ENCODE results near the gene FAM120B.

FAM120B gene

DNA sequence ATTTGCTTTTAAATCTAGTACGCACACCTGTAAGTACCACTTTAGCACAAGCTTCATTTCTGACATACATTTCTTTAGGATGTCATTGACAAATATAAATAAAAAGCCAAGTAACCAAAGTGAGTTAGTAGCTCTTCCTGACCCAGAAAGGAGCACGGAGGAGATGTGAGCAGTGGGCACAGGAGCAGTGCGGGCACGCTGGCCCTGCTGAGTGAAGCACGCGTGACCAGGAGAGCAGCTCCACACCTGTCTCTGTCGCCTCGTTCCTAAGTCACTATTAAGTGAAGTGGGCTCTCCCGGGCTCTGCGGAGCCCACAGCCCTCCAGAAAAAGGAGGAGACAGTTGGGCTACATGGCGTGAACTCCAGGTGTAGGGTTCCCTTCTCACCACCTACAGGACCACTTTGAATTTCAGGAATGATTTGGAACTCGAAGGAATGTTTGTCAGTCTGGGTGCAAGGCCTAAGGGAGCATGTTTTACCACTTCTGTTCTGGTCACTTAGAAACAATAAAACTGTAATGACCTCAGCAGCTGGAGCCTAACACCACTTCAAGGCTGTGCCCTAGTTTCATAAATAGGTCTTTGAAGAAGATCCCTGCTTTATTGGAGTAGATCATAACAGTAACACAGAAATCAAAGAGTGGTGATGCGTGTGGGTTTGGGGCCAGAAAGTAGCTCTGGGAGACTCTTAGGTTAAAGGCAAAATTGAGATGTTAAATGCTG is 95.9 kb downstream of the FAM120B start:
- TF ChIP-seq, protein P1, sequence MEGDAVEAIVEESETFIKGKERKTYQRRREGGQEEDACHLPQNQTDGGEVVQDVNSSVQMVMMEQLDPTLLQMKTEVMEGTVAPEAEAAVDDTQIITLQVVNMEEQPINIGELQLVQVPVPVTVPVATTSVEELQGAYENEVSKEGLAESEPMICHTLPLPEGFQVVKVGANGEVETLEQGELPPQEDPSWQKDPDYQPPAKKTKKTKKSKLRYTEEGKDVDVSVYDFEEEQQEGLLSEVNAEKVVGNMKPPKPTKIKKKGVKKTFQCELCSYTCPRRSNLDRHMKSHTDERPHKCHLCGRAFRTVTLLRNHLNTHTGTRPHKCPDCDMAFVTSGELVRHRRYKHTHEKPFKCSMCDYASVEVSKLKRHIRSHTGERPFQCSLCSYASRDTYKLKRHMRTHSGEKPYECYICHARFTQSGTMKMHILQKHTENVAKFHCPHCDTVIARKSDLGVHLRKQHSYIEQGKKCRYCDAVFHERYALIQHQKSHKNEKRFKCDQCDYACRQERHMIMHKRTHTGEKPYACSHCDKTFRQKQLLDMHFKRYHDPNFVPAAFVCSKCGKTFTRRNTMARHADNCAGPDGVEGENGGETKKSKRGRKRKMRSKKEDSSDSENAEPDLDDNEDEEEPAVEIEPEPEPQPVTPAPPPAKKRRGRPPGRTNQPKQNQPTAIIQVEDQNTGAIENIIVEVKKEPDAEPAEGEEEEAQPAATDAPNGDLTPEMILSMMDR (IDR thresholded peaks at IDR 0.05; ENCODE audit: insufficient read depth, low read depth, low read length, missing control alignments) = no peak
- DNase-seq (ENCODE audit: low read depth) = no peak

DNA sequence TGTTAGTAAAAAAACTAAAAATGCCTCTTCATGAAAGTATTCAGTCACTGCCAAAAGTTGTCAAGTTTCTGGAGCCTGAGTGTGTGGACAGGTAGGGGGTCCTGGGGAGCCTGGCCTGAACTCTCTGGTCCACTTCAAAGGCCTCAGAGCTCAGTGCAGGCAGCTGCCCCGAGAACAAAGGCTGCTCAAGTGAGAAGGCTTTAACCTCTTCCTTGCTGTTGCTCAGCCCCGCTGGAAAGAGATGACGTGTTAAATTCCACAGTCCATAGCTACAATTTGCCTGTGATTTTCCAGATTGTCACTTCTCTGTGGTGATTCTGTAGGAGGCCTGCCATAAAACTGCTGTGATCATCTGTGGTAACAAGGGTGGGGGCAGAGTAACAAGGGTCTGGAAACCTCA is 96.9 kb downstream of the FAM120B start:
- H3K4me3 ChIP-seq (ENCODE audit: low read length) = no peak overlapping the region
- DNase-seq (ENCODE audit: low read depth) = peak; percentile 19
- TF ChIP-seq, protein P1 (IDR thresholded peaks at IDR 0.05; ENCODE audit: insufficient read depth, low read depth, low read length, missing control alignments) = no peak

More for the DNA sequence above, 95.9 kb downstream of the FAM120B start:
- H3K4me3 ChIP-seq (ENCODE audit: low read length) = no peak overlapping the region

DNA sequence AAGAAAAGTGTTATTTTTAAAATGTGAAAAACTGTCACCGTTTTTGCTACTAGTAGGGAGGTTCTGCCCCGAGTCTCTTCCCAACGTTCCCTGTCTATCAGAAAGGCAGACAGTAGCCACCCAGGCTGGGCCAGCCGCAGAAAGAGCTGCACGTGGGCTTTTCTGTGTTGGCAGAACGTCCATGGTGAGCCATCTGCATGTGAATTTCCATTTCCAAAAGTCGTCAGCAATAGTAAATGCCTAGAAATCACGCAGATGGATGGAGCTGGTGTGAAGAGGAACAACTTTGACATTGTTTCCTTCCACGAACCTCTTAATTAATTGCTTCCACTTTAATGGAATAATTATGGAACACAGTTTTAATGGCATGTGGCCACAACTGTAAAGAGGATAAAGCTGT is 97.5 kb downstream of the FAM120B start:
- no peak for DNase-seq (ENCODE audit: low read depth)
- TF ChIP-seq, protein P1 (IDR thresholded peaks at IDR 0.05; ENCODE audit: insufficient read depth, low read depth, low read length, missing control alignments) = no peak

DNA sequence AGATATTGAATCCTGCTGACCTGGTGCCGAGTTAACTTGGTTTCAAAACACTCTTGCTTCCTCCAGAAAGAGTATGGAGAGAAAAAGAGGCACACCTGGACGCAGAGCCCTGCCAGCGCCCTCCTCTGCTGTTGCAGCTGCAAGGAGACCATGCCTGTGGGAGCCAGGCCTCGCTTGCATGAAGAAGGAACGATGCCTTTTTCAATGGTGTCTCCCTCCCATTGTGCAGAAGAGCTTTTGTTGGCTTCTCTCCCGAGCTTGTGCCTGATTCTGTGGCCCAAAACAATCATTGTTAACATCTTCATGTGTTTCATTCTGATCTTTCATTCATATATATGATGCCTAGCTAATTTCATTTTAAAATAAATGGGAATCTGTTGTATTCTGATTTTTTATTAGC is 98.1 kb downstream of the FAM120B start:
- TF ChIP-seq, protein P1 (IDR thresholded peaks at IDR 0.05; ENCODE audit: insufficient read depth, low read depth, low read length, missing control alignments) = no peak
- H3K4me3 ChIP-seq (ENCODE audit: low read length) = no peak overlapping the region
- no peak for DNase-seq (ENCODE audit: low read depth)

More for the DNA sequence above, 97.5 kb downstream of the FAM120B start:
- no peak overlapping the region for H3K4me3 ChIP-seq (ENCODE audit: low read length)

DNA sequence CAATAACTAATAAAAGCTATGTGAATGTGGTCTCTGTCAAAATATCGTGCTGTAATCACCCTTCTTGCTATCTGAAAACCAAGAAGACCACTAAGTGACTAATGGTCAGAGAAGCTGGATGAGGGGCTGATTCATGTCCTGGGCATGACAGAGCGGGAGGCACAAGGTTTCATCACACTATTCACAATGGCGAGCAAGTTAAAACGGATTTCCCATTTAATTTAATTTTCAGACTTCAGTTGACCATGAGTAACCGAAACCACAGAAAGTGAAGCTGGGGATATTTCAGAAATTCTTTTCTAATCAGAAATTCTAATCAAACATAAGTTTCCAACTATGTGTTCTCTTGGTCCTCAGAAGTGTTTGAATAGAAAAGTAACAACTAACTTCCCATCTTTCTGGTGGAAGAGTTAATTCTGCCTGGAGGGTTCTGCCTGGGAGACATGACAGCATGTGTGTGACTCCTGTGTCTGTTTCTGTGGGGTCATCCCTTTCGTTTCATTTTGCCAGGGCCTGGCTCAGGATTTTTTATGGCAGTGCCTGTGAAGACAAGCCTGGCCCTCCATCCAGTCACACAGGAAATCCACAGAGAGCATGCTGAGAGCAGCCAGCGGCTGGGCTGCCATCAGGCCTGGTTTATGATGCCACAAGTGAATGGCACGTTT is 98.9 kb downstream of the FAM120B start:
- peak; percentile 97 for DNase-seq (ENCODE audit: low read depth)
- TF ChIP-seq, protein P1 (IDR thresholded peaks at IDR 0.05; ENCODE audit: insufficient read depth, low read depth, low read length, missing control alignments) = no peak
- no peak overlapping the region for H3K4me3 ChIP-seq (ENCODE audit: low read length)

DNA sequence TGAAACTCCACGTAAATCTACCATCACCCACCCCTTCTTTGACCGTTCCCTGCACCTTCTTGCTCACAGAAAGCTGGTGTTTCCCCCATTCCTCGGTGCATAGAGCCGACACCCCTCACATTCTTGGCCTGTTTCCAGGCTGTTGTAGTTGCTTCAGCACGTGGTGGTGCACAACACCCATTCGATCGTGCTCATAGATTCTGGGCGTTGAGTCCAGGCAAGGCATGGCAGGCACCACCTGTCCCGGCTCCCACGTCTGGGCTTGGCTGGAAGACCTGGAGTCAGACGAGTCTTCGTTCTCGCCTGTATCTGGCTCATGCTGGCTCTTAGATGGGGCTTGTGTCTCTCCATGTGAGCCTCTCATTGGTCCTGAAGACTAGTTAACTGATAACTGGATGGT is 100.6 kb downstream of the FAM120B start:
- DNase-seq (ENCODE audit: low read depth) = no peak
- TF ChIP-seq, protein P1 (IDR thresholded peaks at IDR 0.05; ENCODE audit: insufficient read depth, low read depth, low read length, missing control alignments) = no peak
- H3K4me3 ChIP-seq (ENCODE audit: low read length) = no peak overlapping the region

Measured in epithelial cell of esophagus (primary cell).